ENCODE measurements around the gene PSMD2. TPM values are rescaled to one million over a fixed set of nuclear protein-coding genes. Genes with fewer than 3 reads are reported as not detected.

Gene PSMD2
- total and polyA plus RNA-seq, 2 of the 8 experiments (the other 6 are each of a cell fraction or from before 2014, with no cell fraction given) = 350 to 363 TPM

GRCh38 chr3:184332370-184333090, 33.5 kb downstream of the PSMD2 start (continued):
- TF ChIP-seq E2F6 (IDR thresholded peaks at IDR 0.05) = no peak
- TF ChIP-seq SAP30 (IDR thresholded peaks at IDR 0.05; ENCODE audit: insufficient read depth, insufficient replicate concordance, low read length) = no peak
- TF ChIP-seq CHD2 (IDR thresholded peaks at IDR 0.05; ENCODE audit: low read length) = no peak
- no peak for TF ChIP-seq CTBP2 (IDR thresholded peaks at IDR 0.05; ENCODE audit: borderline replicate concordance, insufficient read depth, insufficient read length, low read length)

Data from H1 (cell line).